Stomach smooth muscle (tissue), 2 donors: ENCODE data around the gene KRTDAP.

Experiments
- H3K27ac ChIP-seq: one replicate; pipeline ENCODE4 v1.7.0; 2013; ENCODE audit warnings: mild to moderate bottlenecking, low read length, inconsistent platforms
- H3K27me3 ChIP-seq, 2 donors: one replicate each; pipeline ENCODE4 v1.7.0; 2013; ENCODE audit warnings: low read length in 2 of 2; ENCODE audit not compliant: insufficient read depth in 2 of 2, control insufficient read depth in 1 of 2
- H3K36me3 ChIP-seq, 2 donors: one replicate each; pipeline ENCODE4 v1.7.0; 2013; ENCODE audit warnings: low read length in 2 of 2; ENCODE audit not compliant: control insufficient read depth in 2 of 2, insufficient read depth in 2 of 2
- H3K4me1 ChIP-seq: one replicate; pipeline ENCODE4 v1.7.0; 2013; ENCODE audit warnings: low read length; ENCODE audit not compliant: control insufficient read depth, insufficient read depth
- H3K4me3 ChIP-seq, 2 donors: one replicate each; pipeline ENCODE4 v1.7.0; 2013; ENCODE audit warnings: low read length in 2 of 2
- H3K9ac ChIP-seq, 2 donors: one replicate each; pipeline ENCODE4 v1.7.0; 2013; ENCODE audit warnings: low read length in 2 of 2, mild to moderate bottlenecking in 1 of 2
- H3K9me3 ChIP-seq, 2 donors: one replicate each; pipeline ENCODE4 v1.7.0; 2013; ENCODE audit warnings: low read length in 2 of 2; ENCODE audit not compliant: control insufficient read depth in 2 of 2
- donor health status: healthy.
- donor health status: Pancreatic carcinoma.

KRTDAP gene

GRCh38 chr19:35490364-35490763 is at the start of gene KRTDAP:
KRTDAP (minus strand) TSS chr19:35490464; CDS start chr19:35490442, 22 bp downstream.
- H3K9ac ChIP-seq, result no peak within 1 kb of the TSS
- H3K36me3 ChIP-seq, result no peaks in the 10 kb centered on the region
- H3K9me3 ChIP-seq, result no peaks in the 10 kb centered on the region
- no peak within 1 kb of the TSS for H3K4me3 ChIP-seq
- H3K4me1 ChIP-seq, result peaks cover 3% of the 10 kb centered on the region
- H3K27ac ChIP-seq, result no peak within 1 kb of the TSS
- H3K27me3 ChIP-seq, result peaks cover 0 to 17% of the 10 kb centered on the region in 2 donors

GRCh38 chr19:35539850-35540249 is 49.6 kb upstream of the KRTDAP start:
- Histone ChIP-seq H3K27ac (no peak overlapping the region), H3K4me3 (no peak overlapping the region), H3K4me1 (peaks cover 8% of the 10 kb centered on the region), H3K9ac (no peak overlapping the region), H3K27me3 (no peaks in the 10 kb centered on the region), H3K36me3 (peaks cover 0 to 3% of the 10 kb centered on the region in 2 donors), H3K9me3 (no peaks in the 10 kb centered on the region)

DNA sequence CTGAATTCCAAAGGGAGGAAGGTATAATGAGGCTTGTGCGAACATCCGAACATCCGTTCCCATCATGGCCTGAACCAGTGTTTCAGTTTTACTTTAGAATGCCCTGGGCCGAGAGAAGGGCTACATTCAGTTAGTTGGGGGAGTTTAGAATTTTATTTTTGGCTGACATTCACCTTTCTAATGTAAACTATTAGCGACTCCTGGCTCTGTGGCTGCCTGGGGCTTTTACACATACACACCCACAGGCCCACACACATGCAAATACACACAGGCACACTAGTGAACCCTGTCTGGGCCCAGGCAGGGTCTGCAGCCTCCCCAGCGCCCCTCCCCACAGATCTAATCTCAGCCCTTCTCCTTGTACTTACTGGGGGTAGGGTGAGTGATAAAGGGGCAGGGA is 49.0 kb upstream of the KRTDAP start:
- H3K36me3 ChIP-seq, result peaks cover 0 to 3% of the 10 kb centered on the region in 2 donors
- no peak overlapping the region for H3K27ac ChIP-seq
- H3K9ac ChIP-seq, result no peak overlapping the region
- peaks cover 3% of the 10 kb centered on the region for H3K4me1 ChIP-seq
- H3K4me3 ChIP-seq, result no peak overlapping the region
- peaks cover 2 to 4% of the 10 kb centered on the region in 2 donors for H3K27me3 ChIP-seq
- H3K9me3 ChIP-seq, result no peaks in the 10 kb centered on the region

- no peak overlapping the region for H3K4me3 ChIP-seq
- peaks cover 30 to 31% of the 10 kb centered on the region in 2 donors for H3K27me3 ChIP-seq
- H3K9ac ChIP-seq, result no peak overlapping the region
- no peak overlapping the region for H3K27ac ChIP-seq
- no peaks in the 10 kb centered on the region for H3K36me3 ChIP-seq
- peaks cover 3% of the 10 kb centered on the region for H3K4me1 ChIP-seq
- H3K9me3 ChIP-seq, result no peaks in the 10 kb centered on the region
Observed at GRCh38 chr19:35534803-35535480, 44.7 kb upstream of the KRTDAP start.

DNA sequence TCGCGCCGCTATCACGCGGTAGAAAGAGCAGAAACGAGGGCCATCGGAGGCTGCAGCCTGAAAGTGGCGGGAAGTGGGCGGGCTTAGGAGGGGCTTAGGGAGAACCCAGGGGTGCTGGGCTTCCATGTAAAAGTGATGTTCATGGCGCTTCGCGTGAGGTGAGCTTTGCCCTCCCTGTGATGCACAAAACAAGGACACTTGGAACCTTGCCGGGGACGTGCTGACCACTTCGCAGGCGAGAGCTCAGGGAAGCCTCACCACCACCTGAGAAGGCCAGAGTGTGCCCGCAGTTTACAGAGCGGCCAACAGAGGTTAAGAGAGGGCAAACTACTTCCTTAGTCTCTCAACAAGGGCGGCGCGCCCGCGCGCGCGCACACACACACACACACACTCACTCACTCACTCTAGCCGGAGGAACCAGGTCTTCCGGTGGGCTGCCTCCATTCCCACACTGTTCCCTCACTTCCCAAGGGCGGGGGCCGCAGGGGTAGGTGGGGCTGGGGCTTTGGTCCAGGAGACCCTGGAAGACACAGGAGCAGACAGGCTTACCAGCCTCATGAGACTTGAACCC is 43.6 kb upstream of the KRTDAP start:
- Histone ChIP-seq H3K4me1 (peaks cover 3% of the 10 kb centered on the region), H3K36me3 (no peaks in the 10 kb centered on the region), H3K9ac (no peak overlapping the region), H3K9me3 (no peaks in the 10 kb centered on the region), H3K4me3 (no peak overlapping the region), H3K27me3 (peaks cover 37 to 40% of the 10 kb centered on the region in 2 donors), H3K27ac (no peak overlapping the region)

GRCh38 chr19:35533201-35533821 is 43.0 kb upstream of the KRTDAP start, which contains the start of gene GAPDHS:
GAPDHS (plus strand) TSS chr19:35533456; CDS start chr19:35533528, 72 bp downstream.
- H3K27me3 ChIP-seq, result peaks cover 39 to 45% of the 10 kb centered on the region in 2 donors
- peaks cover 3% of the 10 kb centered on the region for H3K4me1 ChIP-seq
- no peaks in the 10 kb centered on the region for H3K36me3 ChIP-seq
- H3K9me3 ChIP-seq, result no peaks in the 10 kb centered on the region
- no peak within 1 kb of the TSS for H3K4me3 ChIP-seq
- no peak within 1 kb of the TSS for H3K9ac ChIP-seq
- H3K27ac ChIP-seq, result no peak within 1 kb of the TSS

DNA sequence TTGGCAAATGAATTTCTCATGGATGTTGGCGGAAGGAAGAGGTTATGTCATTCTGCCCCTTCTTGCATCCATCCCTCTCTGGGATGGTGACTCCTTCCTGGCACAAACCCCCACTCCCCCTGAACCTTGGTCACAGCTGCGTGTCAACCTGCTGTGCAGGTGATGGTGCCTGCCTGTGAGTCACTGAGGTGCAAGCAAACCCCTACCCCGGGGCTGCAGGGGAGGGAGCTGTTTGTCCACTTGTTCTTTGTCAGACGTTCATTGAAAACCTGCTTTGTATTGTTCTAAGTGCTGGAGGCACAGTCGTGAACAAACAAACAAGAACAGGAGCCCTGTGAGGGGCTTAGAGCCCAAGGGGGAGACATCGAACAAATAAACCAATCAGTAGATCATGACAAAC is 41.0 kb upstream of the KRTDAP start:
- H3K36me3 ChIP-seq, result no peaks in the 10 kb centered on the region
- no peaks in the 10 kb centered on the region for H3K9me3 ChIP-seq
- H3K27me3 ChIP-seq, result peaks cover 48 to 52% of the 10 kb centered on the region in 2 donors
- H3K4me3 ChIP-seq, result no peak overlapping the region
- no peak overlapping the region for H3K9ac ChIP-seq
- H3K27ac ChIP-seq, result no peak overlapping the region
- peaks cover 3% of the 10 kb centered on the region for H3K4me1 ChIP-seq

DNA sequence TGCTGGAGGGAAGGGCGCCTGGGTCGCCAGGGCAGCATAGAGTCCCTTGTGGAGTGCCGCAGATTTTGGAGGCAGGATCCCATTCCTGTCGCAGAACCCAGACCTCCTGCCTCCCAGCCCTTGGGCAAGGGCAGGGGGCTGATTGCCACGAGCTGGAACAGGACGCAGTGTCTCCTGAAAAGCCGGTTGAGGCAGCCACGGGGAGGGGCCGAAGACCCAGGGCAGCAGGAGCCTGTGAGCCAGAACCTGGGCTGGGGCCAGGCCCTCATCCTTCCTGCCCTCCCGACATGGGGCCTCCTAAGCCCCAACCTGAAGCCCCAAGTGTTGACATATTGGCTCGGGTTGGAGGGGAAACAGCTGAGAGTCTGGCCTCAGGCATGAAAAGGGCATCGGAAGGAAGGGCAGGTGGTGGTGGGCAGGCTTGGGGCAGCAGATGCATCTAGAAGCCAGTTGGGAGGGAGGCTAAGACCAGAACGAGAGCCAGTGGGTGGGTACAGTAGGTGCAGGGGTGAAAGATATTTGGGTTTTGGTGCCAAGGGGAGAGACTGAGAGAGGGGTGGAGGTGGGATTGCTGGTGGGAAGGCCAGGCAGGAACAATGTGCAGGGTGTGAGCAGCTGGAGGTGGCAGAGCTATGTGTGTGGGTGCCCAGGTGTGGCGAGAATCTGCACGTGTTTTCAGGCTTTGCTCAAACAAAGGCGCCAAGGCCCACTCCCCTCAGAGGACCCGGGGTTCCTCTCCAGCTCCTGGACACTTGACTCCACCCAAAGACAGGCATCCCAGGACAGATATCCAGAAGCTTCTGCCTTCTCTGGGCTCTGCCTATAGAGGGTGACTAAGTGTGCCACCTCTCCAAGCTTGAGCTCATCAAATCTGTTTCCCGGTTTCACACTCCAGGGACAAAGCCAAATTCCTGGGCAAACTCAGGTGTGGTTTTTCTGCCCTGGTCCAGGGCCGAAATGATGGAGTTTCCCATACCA is 39.3 kb upstream of the KRTDAP start:
- H3K4me3 ChIP-seq, result no peak overlapping the region
- H3K9ac ChIP-seq, result no peak overlapping the region
- peaks cover 3% of the 10 kb centered on the region for H3K4me1 ChIP-seq
- H3K27me3 ChIP-seq, result peaks cover 51 to 58% of the 10 kb centered on the region in 2 donors
- no peaks in the 10 kb centered on the region for H3K36me3 ChIP-seq
- H3K27ac ChIP-seq, result no peak overlapping the region
- no peaks in the 10 kb centered on the region for H3K9me3 ChIP-seq

DNA sequence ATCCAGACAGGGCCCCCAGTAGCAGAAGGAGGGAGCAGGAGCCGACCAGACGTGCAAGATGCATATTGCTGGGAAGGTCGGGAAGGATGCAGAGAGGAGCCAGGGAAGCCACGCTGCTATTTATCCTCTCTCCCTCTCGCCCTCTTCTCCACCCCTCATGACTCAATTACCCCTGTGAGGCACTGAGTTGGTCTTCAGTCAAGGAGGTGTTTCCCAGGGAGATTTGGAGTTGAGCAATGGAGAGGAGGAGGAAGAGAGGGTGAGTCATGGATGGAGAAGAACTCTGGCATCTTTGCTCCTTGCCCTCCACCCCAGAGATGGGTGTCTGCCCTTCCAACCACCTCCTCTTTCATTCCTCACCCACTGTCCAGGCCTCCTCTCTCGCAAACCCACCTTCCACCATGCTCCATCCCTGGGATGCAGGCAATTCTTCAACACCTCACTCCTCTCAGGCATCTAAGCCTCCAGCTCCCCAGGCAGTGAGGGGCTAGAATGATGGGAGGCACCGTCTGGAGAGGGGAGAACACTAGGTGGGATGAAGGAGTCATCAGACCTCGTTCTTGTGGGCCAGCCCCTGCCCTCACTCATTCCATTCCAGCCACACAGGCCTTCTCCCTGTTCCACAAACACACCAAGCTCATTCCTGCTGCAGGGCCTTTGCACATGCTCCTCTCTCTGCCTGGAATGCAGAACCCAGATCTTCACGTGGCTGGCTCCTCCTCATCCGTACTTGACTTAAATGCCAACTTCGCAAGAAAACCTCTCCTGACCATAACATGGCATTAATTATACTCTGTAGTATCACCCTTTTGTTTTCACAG is 38.2 kb upstream of the KRTDAP start, which contains the start of gene SBSN:
Gene SBSN, minus strand, starts transcription at position 94 of the 821 bp plus-strand sequence. Its CDS starts 30 bp downstream, at position 64.
- H3K4me1 ChIP-seq, result peaks cover under 1% of the 10 kb centered on the region
- H3K9ac ChIP-seq, result no peak within 1 kb of the TSS
- no peaks in the 10 kb centered on the region for H3K9me3 ChIP-seq
- H3K27me3 ChIP-seq, result peaks cover 40 to 49% of the 10 kb centered on the region in 2 donors
- no peak within 1 kb of the TSS for H3K4me3 ChIP-seq
- H3K36me3 ChIP-seq, result no peaks in the 10 kb centered on the region
- no peak within 1 kb of the TSS for H3K27ac ChIP-seq
